GM21723 (cell line): ENCODE data around the gene P2RY14.

Source experiments
- ATAC-seq: cut with Tn5 transposase; IDR thresholded peaks from one replicate; pipeline ENCODE4 v1.9.1; 2021; ENCODE audit warnings: mild to moderate bottlenecking, moderate library complexity; ENCODE audit not compliant: unreplicated experiment

P2RY14 gene

GRCh38 chr3:151278230-151278629, at the start of gene P2RY14:
TSS of gene P2RY14 (minus strand) at chr3:151278542. CDS start at chr3:151214316, 64,226 bp downstream.
- no peak for ATAC-seq

GRCh38 chr3:151327571-151328198, 49.3 kb upstream of the P2RY14 start:
- peak; percentile 49 for ATAC-seq

GRCh38 chr3:151322511-151322910, 44.2 kb upstream of the P2RY14 start:
- ATAC-seq = no peak

- no peak for ATAC-seq
Observed at GRCh38 chr3:151321526-151321925, 43.2 kb upstream of the P2RY14 start.

GRCh38 chr3:151320131-151320530, 41.8 kb upstream of the P2RY14 start:
- ATAC-seq = no peak

GRCh38 chr3:151319628-151320027, 41.3 kb upstream of the P2RY14 start:
- no peak for ATAC-seq

- ATAC-seq = no peak
Observed at GRCh38 chr3:151318991-151319390, 40.6 kb upstream of the P2RY14 start.

- ATAC-seq = no peak
Observed at GRCh38 chr3:151318313-151318712, 40.0 kb upstream of the P2RY14 start.

- no peak for ATAC-seq
Observed at GRCh38 chr3:151316267-151316991, 38.1 kb upstream of the P2RY14 start, which contains the start of gene GPR87. TSS of gene GPR87 (minus strand) at chr3:151316820. CDS start at chr3:151300100, 16,720 bp downstream.

- ATAC-seq = no peak
Observed at GRCh38 chr3:151315846-151316245, 37.5 kb upstream of the P2RY14 start.

GRCh38 chr3:151315136-151315535, 36.8 kb upstream of the P2RY14 start:
- no peak for ATAC-seq

GRCh38 chr3:151314593-151314992, 36.3 kb upstream of the P2RY14 start:
- ATAC-seq = no peak

GRCh38 chr3:151314137-151314536, 35.8 kb upstream of the P2RY14 start:
- ATAC-seq = no peak

- ATAC-seq = no peak
Observed at GRCh38 chr3:151312972-151313371, 34.6 kb upstream of the P2RY14 start.

GRCh38 chr3:151309566-151309965, 31.2 kb upstream of the P2RY14 start:
- ATAC-seq = no peak

GRCh38 chr3:151307583-151308488, 29.5 kb upstream of the P2RY14 start:
- ATAC-seq = no peak

- no peak for ATAC-seq
Observed at GRCh38 chr3:151307131-151307530, 28.8 kb upstream of the P2RY14 start.

- no peak for ATAC-seq
Observed at GRCh38 chr3:151306168-151306810, 27.9 kb upstream of the P2RY14 start.

GRCh38 chr3:151305775-151306151, 27.4 kb upstream of the P2RY14 start:
- ATAC-seq = no peak

- ATAC-seq = no peak
Observed at GRCh38 chr3:151305060-151305774, 26.9 kb upstream of the P2RY14 start.
